GM18502 (cell line): ENCODE data around the gene WFS1.

ENCODE experiments used
- ATAC-seq: cut with Tn5 transposase; IDR thresholded peaks from one replicate; pipeline ENCODE4 v1.9.1; 2021; ENCODE audit warnings: mild to moderate bottlenecking; ENCODE audit not compliant: unreplicated experiment, poor library complexity

The WFS1 gene

GRCh38 chr4:6258026-6258360, 11.7 kb upstream of the WFS1 start:
- ATAC-seq: no peak

- ATAC-seq: peak; percentile 50
Observed at GRCh38 chr4:6258741-6259140, 10.9 kb upstream of the WFS1 start.

- no peak for ATAC-seq
Observed at GRCh38 chr4:6259886-6260285, 9.8 kb upstream of the WFS1 start.

DNA sequence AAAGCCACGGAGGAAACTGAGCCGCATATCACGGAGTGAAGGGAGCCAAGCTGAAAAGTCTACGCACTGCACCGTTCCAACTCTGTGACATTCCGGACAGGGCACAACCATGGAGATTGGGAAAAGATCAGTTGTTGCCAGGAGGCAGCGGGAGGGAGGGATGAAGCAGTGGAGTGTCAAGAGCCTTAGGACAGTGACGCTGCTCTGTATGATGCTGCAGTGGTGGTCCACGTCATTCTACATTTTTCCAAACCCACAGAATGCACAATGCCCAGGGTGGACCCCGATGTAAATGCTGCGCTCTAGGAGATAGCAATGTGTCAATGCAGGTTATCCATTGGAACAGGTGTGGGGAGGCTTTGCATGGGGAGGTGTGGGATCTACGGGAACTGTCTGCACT, 7.5 kb upstream of the WFS1 start:
- ATAC-seq: no peak

GRCh38 chr4:6262847-6263487, 6.7 kb upstream of the WFS1 start:
- ATAC-seq: no peak

- no peak for ATAC-seq
Observed at GRCh38 chr4:6263526-6264224, 6.0 kb upstream of the WFS1 start.

DNA sequence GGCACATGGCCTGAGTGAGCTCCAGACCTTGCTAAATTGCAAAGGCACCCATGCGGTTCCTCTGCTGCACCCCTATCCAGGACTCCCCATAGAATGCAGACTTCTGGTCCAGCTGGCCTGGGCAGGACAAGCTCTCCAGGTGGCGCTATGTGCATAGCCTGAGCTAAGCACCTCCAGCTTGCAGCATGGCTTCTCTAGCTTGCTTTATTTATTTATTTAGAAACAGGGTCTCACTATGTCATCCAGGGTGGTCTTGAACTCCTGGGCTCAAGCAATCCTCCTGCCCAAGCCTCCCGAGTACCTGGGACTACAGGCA, 5.5 kb upstream of the WFS1 start:
- no peak for ATAC-seq

DNA sequence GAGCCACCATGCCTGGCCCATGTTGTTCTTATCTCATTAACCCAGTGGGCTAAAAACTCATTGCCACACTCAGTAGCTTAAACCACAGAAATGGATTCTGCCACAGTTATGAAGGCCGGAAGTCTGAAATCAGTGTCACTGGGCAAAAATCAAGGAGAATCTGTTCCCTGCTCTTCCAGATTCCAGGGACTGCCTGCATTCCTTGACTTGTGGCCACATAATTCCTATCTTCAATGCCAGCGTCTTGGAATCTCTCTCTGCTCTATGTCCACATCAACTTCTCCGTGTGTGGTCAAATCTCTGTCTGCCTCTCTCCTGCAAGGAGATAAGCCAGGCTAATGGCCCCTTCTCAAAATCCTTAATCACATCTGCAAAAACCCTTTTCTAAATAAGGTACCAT, 4.1 kb upstream of the WFS1 start:
- no peak for ATAC-seq

- no peak for ATAC-seq
Observed at GRCh38 chr4:6267573-6267972, 2.1 kb upstream of the WFS1 start.

DNA sequence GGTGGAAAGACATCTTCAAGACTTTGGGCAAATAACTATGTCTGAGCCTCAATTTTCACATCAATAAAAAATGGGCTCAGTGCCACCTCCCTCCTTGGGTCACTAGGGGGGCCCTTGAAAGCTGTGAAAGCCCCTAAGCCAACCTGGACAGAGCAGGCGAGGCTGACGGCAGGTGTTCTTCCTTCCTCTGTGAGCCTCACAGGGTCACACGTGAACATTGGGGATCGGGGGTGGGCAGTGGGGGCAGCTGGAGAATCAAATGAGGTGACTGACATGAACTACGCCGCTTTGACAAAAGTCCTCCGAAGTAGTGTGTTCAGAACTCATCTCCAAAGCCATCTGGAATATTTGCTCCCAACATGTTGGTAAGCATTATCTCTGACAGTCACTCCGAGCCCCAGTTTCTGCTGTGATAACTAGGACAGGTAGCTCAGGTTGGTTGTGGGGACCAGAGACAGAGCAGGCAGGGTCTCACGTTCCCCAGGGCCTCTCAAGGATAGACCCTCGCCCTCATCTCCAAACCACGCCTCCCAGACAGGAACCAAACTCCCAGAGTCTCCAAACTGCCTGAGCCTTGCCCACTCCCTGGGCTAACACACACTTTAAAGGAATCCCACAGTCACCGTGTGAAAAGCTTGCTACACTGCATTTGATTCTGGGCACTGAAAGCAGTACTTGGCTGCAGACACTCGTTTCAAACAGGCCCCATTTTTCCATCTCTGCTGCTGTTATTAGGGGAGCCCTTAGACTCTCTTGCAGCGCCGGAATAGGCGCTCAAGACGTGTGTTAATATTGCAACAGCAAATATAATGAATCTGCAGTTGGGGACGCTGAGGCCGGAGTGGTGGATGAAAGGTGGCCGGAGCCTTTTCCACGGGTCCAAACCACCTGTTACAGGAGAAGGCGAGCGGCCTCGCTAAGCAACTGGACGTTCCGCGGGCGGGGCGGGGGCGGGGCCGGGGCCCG, 717 bp upstream of the WFS1 start:
- peak; percentile 11 for ATAC-seq

DNA sequence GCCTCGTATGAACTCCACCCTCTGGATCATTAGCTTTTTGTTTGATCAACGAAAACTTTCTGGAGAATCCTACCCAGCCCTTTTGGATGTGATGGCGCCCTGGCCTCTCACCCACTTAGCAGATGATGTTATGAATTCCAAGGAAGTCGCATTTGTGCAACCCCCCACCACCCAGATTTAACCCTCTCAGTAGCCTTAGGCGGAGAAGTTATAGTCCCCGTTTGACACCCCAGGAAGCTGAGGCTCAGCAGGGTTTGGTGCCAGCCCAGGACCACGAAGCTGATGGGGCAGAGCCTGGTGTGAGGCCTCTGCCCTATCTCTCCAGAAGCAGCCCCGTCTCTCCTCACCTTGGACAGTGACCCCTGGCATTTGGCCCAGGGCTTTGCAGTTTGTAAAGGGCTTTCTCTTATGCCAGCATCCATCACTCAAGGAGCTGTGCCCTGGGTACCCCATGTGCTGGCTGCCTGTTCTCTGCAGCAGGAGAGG, 1.0 kb downstream of the WFS1 start:
- no peak for ATAC-seq

DNA sequence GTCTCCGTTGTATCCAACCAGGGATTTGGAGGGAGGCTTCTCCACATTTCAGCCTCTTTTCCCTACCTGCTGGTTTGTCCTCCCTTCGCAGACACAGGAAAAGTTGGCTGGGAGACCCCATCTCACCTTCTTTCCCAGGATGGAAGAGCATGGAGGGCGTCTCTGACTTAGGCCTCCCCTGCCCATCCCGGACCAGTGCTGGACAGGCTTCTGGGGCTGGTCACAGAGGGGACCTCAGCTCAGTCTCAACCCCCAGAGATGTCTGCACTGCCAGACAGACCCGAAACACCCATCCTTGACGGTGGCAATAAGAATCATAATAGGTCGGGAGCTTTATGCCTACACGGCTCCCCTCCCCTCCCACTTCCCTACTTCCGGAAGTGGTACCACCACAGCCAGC, 1.6 kb downstream of the WFS1 start:
- no peak for ATAC-seq

- ATAC-seq: no peak
Observed at GRCh38 chr4:6271701-6272465, 2.2 kb downstream of the WFS1 start.

- no peak for ATAC-seq
Observed at GRCh38 chr4:6272863-6273660, 3.4 kb downstream of the WFS1 start.

DNA sequence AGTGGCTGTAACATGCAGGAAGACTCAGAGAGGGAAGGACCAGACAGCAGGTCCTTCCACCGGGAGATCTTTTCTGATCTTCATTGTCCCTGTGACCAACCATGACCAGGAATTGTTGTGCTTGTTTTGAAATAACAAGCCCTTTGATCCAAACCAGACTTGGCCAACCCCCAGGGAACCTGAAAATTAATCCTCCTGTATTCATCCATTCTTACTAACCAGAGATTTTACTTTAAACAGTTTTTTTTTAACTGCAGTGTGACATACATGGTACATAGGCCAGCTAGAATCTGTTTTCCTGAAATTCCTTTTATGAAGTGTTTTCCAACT, 4.0 kb downstream of the WFS1 start:
- no peak for ATAC-seq

DNA sequence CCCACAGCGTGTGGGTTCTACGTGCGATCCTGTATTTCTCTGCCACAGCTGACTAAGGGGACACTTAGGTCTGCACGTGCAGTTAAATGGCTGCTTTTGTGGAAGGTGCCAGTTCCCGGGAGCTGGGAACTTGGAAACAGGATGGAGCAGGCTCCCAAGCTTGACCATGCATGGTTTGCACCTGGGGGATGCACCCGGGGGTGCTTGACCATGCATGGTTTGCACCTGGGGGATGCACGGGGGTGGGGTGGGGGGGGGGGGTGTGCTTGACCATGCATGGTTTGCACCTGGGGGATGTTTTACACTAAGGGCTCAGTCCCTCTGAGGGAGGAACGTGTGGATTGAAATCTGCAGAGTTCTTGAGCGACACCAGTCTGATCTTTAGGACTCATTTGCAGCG, 5.7 kb downstream of the WFS1 start:
- no peak for ATAC-seq

DNA sequence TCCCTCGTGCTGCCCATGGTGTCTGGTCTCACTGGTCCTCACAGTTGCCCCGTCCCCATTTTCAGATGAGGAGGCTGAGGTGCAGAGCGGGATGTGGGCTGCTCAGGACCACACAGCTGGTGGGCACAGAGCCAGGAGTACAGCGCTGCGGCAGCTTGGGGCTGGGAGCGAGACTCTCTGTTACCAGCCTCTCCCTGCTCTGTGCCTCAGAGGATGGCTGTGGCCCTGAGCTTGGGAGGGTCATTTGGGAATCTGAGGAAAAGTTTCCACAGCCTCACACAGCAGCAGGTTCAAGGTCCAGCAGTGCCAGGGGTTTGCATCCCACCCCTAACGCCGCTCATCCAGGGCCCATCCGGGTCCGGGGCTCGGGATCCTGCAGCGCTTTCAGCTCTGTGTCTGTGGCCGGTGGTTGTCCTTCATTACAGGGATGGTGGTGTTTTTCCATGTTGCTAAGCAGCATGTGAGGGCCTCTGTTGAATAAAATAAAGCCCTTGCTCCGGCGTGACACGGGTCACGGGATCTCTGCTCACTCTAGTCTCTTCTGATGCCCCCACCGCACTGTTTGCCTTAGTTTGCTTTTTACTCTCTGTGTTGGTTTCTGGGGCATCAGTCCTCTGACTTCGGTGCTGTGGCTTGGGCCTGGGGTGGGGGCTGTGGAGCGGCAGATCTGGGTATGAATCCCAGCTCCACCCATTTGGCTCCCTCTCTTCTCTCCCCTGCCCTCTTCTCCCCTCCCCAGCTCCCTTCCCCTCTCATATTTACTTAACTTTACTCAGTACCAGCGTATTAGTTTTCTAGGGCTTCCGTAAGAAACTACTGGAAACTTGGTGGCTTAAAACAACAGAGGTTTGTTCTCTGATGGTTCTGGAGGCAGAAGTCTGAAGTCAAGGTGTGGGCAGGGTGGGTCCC, 6.5 kb downstream of the WFS1 start:
- ATAC-seq: no peak

GRCh38 chr4:6277139-6277802, 7.6 kb downstream of the WFS1 start:
- no peak for ATAC-seq
